GM20000 (cell line): ENCODE measurements around the gene NHLRC3.

Experiments used
- DNase-seq: peaks from one replicate; pipeline ENCODE4 v3.0.0; 2012; ENCODE audit warnings: low spot score
- TF ChIP-seq, protein P1 (sequence below): IDR thresholded peaks from 2 replicates; pipeline ENCODE4 v1.5.1; 2012; ENCODE audit warnings: mild to moderate bottlenecking, control low read depth; ENCODE audit errors: extremely low read depth, missing control alignments

The NHLRC3 gene

GRCh38 chr13:39016087-39016486, 22.2 kb upstream of the NHLRC3 start:
- DNase-seq: peak; percentile 9
- TF ChIP-seq, protein P1, sequence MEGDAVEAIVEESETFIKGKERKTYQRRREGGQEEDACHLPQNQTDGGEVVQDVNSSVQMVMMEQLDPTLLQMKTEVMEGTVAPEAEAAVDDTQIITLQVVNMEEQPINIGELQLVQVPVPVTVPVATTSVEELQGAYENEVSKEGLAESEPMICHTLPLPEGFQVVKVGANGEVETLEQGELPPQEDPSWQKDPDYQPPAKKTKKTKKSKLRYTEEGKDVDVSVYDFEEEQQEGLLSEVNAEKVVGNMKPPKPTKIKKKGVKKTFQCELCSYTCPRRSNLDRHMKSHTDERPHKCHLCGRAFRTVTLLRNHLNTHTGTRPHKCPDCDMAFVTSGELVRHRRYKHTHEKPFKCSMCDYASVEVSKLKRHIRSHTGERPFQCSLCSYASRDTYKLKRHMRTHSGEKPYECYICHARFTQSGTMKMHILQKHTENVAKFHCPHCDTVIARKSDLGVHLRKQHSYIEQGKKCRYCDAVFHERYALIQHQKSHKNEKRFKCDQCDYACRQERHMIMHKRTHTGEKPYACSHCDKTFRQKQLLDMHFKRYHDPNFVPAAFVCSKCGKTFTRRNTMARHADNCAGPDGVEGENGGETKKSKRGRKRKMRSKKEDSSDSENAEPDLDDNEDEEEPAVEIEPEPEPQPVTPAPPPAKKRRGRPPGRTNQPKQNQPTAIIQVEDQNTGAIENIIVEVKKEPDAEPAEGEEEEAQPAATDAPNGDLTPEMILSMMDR: no peak

DNA sequence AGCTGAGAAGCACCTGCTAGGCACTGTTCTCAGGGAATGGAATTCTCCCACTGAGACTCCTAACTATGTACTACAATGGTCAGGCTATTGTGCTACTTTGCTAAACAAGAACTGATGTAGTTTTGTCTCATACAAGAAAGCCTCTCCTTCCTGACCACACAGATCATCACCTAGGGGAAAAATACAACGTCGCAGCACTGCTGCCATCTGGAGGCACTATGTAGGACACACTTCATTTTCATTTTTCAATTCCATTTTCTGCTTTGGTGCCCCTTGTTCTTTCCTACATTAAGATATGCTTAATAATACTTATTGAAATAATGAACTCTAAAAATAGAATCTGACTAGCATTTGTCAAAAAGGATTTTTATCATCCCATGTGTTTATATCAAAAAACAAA, 21.5 kb upstream of the NHLRC3 start:
- TF ChIP-seq, protein P1: peak; percentile 43
- DNase-seq: peak; percentile 37

GRCh38 chr13:39020853-39021462, 17.3 kb upstream of the NHLRC3 start:
- TF ChIP-seq, protein P1: no peak
- DNase-seq: no peak

DNA sequence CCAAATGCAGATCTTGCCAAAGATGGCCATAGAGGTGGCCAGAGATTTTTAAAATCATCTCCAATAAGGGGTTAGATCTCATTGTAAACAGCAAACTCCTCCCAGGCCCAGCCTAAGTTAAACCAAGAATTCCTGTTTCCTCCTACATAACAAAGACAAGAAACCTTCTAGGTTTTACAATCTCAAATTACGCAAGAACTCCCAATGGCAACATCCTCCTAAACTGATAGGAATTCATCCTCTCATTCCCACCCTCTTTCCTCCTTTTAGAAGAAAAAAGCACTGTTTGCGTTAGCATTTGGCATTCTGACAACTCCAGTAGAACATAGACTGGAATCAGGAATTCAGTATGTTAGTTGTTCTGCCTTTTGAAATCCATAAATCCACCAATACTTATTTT, 14.9 kb upstream of the NHLRC3 start:
- TF ChIP-seq, protein P1: no peak
- no peak for DNase-seq

DNA sequence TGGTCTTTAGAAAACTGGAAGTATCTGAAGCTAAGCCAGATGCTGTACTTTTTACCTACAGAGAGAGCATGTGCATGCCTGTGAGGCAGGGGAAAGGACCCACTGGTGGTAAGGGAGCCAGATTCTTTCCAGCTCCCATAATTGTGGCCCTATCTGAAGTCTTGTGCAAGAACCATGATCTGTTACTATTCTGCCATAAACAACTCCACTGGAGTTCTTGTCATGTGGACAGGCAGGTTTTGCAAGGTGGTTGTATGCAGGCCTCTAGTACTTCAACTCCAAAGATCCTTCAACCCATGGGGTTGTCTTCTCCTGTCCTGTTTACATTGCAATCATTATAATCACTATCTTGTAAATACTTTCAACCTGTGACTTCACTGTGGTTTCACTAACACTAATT, 14.5 kb upstream of the NHLRC3 start:
- no peak for DNase-seq
- TF ChIP-seq, protein P1: no peak

DNA sequence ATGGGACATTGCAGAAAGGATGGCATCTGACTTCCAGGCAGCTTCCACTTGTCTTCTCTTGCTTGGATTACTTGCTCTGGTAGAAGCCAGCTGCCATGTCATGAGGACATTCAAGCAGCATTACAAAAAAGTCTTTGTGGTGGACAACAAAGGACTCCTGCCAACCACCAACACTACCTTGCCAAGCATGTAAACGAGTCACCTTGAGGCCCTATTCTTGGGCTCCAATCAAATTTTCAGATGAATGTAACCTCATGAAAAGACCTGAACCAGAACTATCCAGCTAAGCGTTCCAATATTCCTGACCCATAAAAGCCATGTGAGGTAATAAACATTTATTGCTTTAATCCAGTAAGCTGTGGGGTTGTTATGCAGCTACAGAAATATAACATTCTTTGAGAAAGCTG, 12.8 kb upstream of the NHLRC3 start:
- DNase-seq: no peak
- TF ChIP-seq, protein P1: no peak

DNA sequence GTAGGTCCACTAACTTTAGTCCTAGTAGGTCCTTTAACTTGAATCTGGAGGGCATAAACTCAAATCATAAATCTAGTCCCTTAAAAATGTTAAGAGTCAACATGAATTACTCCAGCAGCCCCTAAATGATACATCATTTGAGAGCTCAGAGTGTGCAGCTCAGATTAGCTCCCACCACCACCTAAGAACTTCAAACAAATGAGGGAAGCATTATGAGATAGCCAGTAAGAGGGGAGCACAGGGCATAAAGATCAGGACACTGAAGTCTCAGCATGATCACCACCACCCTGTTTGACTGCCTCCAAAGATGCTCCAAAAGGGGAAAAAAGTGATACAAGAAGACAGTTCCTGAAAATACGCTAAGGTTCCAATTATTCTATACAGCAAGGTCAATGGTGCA, 6.1 kb upstream of the NHLRC3 start:
- TF ChIP-seq, protein P1: no peak
- DNase-seq: no peak
